NB4 (cell line): ENCODE data around the gene NRAS.

ENCODE experiments used
- CTCF ChIP-seq: IDR thresholded peaks from one replicate; pipeline ENCODE4 v1.5.1; 2012; ENCODE audit warnings: low read depth, low read length
- MAX ChIP-seq: IDR thresholded peaks from 2 replicates; pipeline ENCODE4 v1.6.1; 2011; ENCODE audit warnings: low read depth, low read length
- MYC ChIP-seq: IDR thresholded peaks from 2 replicates; pipeline ENCODE4 v1.6.1; 2011; ENCODE audit warnings: low read depth, low read length
- POLR2A ChIP-seq: IDR thresholded peaks from 2 replicates; pipeline ENCODE4 v1.6.1; 2011; ENCODE audit warnings: mild to moderate bottlenecking; ENCODE audit not compliant: insufficient read length; ENCODE audit errors: extremely low read depth

GRCh38 chr1:114756009-114756892 lies 39.7 kb upstream of the NRAS start:
- TF ChIP-seq CTCF (no peak), POLR2A (no peak), MAX (no peak), MYC (no peak)
